ENCODE data around the gene FRRS1L. TPM values are rescaled to one million over a fixed set of nuclear protein-coding genes. Genes with fewer than 3 reads are reported as not detected.

The FRRS1L gene
- total and polyA plus RNA-seq, 2 donors (not counting 1 experiment from before 2014, with no cell fraction given): not detected

DNA sequence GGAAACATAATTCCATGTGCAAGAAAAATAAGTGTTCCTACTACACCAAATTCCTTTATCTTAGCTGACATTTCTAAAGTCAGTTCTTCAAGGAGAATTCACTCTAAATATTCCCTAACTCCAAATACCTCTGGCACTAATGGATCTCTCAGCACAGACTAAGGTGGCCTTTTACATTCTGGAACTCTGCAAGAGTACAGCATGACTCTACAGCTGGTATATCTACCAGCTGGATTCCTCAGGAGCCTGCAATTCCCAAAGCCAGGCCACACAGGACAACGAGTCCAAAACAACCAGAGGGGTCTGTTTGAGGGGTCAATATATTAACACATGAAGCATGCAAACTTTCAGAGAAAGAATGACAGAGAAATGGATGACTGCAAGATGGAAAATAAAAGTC is 74.5 kb downstream of the FRRS1L start:
- H3K4me3 Mint-ChIP-seq: no peak overlapping the region
- H3K4me1 Mint-ChIP-seq: peaks cover 3% of the 10 kb centered on the region
- Histone ChIP-seq H2AFZ (ENCODE audit: insufficient read depth, low read depth, low read length, poor library complexity, severe bottlenecking) (no peak overlapping the region), H3K27ac (ENCODE audit: low read length in 2 of 2) (no peak overlapping the region), H3K36me3 (replicated peaks in 1 of 2; ENCODE audit: control extremely low read depth in 1 of 2, control insufficient read depth in 1 of 2, extremely low read depth in 1 of 2, insufficient read depth in 2 of 2, low read length in 1 of 2) (peaks cover 0 to 53% of the 10 kb centered on the region in 2 experiments), H3K27me3 (replicated peaks in 1 of 4; ENCODE audit: control extremely low read depth in 1 of 4, control insufficient read depth in 3 of 4, insufficient read depth in 4 of 4, low read length in 3 of 4) (no peaks in the 10 kb centered on the region), H3K4me1 (ENCODE audit: control insufficient read depth in 2 of 2, insufficient read depth in 2 of 2, low read length in 2 of 2) (no peaks in the 10 kb centered on the region), H3K4me3 (ENCODE audit: control extremely low read depth in 1 of 5, extremely low read depth in 1 of 5, insufficient read depth in 1 of 5, low read depth in 2 of 5, low read length in 4 of 5) (no peak overlapping the region), H3K9ac (ENCODE audit: low read length) (no peak overlapping the region), H4K20me1 (ENCODE audit: control insufficient read depth, insufficient read depth, low read length, poor library complexity, severe bottlenecking) (peaks cover 19% of the 10 kb centered on the region), H3K79me2 (ENCODE audit: control insufficient read depth, insufficient read depth, low read length) (peaks cover 3% of the 10 kb centered on the region), H3K4me2 (replicated peaks; ENCODE audit: low read depth, low read length, poor library complexity, severe bottlenecking) (no peak overlapping the region), H3K9me3 (ENCODE audit: control extremely low read depth in 1 of 3, control insufficient read depth in 2 of 3, insufficient read depth in 1 of 3, low read length in 2 of 3) (no peaks in the 10 kb centered on the region)
- CTCF ChIA-PET: no interaction called here
- H3K27ac Mint-ChIP-seq: no peak overlapping the region
- no peaks in the 10 kb centered on the region for H3K9me3 Mint-ChIP-seq (ENCODE audit: insufficient read depth)
- no peak for TF ChIP-seq CTCF (IDR thresholded peaks at IDR 0.05)
- no peak for TF ChIP-seq EZH2 (IDR thresholded peaks at IDR 0.05; ENCODE audit: borderline replicate concordance, insufficient read depth, low read depth, low read length, poor library complexity, severe bottlenecking)
- no peak for ATAC-seq (ENCODE audit: low read depth)
- intact Hi-C loops (cut with micrococcal nuclease): no loop called here
- POLR2A ChIA-PET: no interaction called here
- DNase-seq: no peak
- H3K27me3 Mint-ChIP-seq: no peaks in the 10 kb centered on the region
- WGBS (ENCODE audit: insufficient coverage): no CpG with 5 or more reads among the region's 1 CpG

GRCh38 chr9:109092051-109092580 is 74.9 kb downstream of the FRRS1L start:
- DNase-seq (no peak), ATAC-seq (ENCODE audit: low read depth) (no peak)
- Mint-ChIP-seq H3K9me3 (ENCODE audit: insufficient read depth) (no peaks in the 10 kb centered on the region), H3K27me3 (no peaks in the 10 kb centered on the region), H3K4me3 (no peak overlapping the region), H3K4me1 (peaks cover under 1% of the 10 kb centered on the region), H3K27ac (no peak overlapping the region)
- intact Hi-C loops (cut with micrococcal nuclease): no loop called here
- Histone ChIP-seq H3K4me3 (ENCODE audit: control extremely low read depth in 1 of 5, extremely low read depth in 1 of 5, insufficient read depth in 1 of 5, low read depth in 2 of 5, low read length in 4 of 5) (no peak overlapping the region), H3K27ac (ENCODE audit: low read length in 2 of 2) (no peak overlapping the region), H2AFZ (ENCODE audit: insufficient read depth, low read depth, low read length, poor library complexity, severe bottlenecking) (no peak overlapping the region), H3K36me3 (replicated peaks in 1 of 2; ENCODE audit: control extremely low read depth in 1 of 2, control insufficient read depth in 1 of 2, extremely low read depth in 1 of 2, insufficient read depth in 2 of 2, low read length in 1 of 2) (peaks cover 0 to 57% of the 10 kb centered on the region in 2 experiments), H3K9me3 (ENCODE audit: control extremely low read depth in 1 of 3, control insufficient read depth in 2 of 3, insufficient read depth in 1 of 3, low read length in 2 of 3) (no peaks in the 10 kb centered on the region), H3K4me1 (ENCODE audit: control insufficient read depth in 2 of 2, insufficient read depth in 2 of 2, low read length in 2 of 2) (no peaks in the 10 kb centered on the region), H3K4me2 (replicated peaks; ENCODE audit: low read depth, low read length, poor library complexity, severe bottlenecking) (no peak overlapping the region), H4K20me1 (ENCODE audit: control insufficient read depth, insufficient read depth, low read length, poor library complexity, severe bottlenecking) (peaks cover 14% of the 10 kb centered on the region), H3K27me3 (replicated peaks in 1 of 4; ENCODE audit: control extremely low read depth in 1 of 4, control insufficient read depth in 3 of 4, insufficient read depth in 4 of 4, low read length in 3 of 4) (no peaks in the 10 kb centered on the region), H3K9ac (ENCODE audit: low read length) (no peak overlapping the region), H3K79me2 (ENCODE audit: control insufficient read depth, insufficient read depth, low read length) (peaks cover 1% of the 10 kb centered on the region)
- ChIA-PET POLR2A (no interaction called here), CTCF (no interaction called here)
- no peak for TF ChIP-seq CTCF (IDR thresholded peaks at IDR 0.05)
- TF ChIP-seq EZH2 (IDR thresholded peaks at IDR 0.05; ENCODE audit: borderline replicate concordance, insufficient read depth, low read depth, low read length, poor library complexity, severe bottlenecking): no peak

Data from B cell (primary cell).